IMR-90 (cell line): Measurements from ENCODE around the gene HCN4. TPM values are rescaled to one million over a fixed set of nuclear protein-coding genes. Genes with fewer than 3 reads are reported as not detected.

Source experiments
- ATAC-seq: fragments of 200-7000 bp; cut with Tn5 transposase; 2 replicates; pipeline ENCODE4 v1.9.1; 2020; ENCODE audit warnings: low read depth, mild to moderate bottlenecking, moderate library complexity
- BruUV-seq: library from RNA; stranded (reverse); fragments of 400-500 nt; replicated peaks from 2 replicates; lab custom pipeline; 2021; lab: Mats Ljungman, UMichigan
- CTCF ChIA-PET: fragments of 300-600 bp; formaldehyde crosslinking; extraction: SDS; loops from one replicate; lab custom pipeline; 2021; ENCODE audit warnings: antibody characterized with exemption; lab: Yijun Ruan, JAX
- POLR2A ChIA-PET: fragments of 300-600 bp; sonication (Branson Sonifier 250); formaldehyde crosslinking; loops from one replicate; lab custom pipeline; 2022; ENCODE audit warnings: antibody characterized with exemption; ENCODE audit not compliant: unreplicated experiment; lab: Charles Lee
- DNase-seq: peaks from one replicate; pipeline ENCODE4 v3.0.0; 2013
- H2AFZ ChIP-seq: replicated peaks from 2 replicates; pipeline ENCODE3; 2013; ENCODE audit warnings: low read length, mild to moderate bottlenecking; ENCODE audit not compliant: poor library complexity
- H2AK5ac ChIP-seq: 2 replicates; pipeline ENCODE4 v1.6.1; 2013; ENCODE audit warnings: low read depth, low read length, inconsistent platforms
- H2AK9ac ChIP-seq: replicated peaks from 2 replicates; pipeline ENCODE3; 2013; ENCODE audit warnings: mild to moderate bottlenecking, low read depth, low read length, moderate library complexity; ENCODE audit not compliant: poor library complexity
- H2BK120ac ChIP-seq: 2 replicates; pipeline ENCODE4 v1.6.1; 2013; ENCODE audit warnings: low read depth, low read length, inconsistent platforms
- H2BK15ac ChIP-seq: 3 replicates; pipeline ENCODE4 v1.6.1; 2013; ENCODE audit warnings: low read depth, low read length, inconsistent platforms
- H2BK20ac ChIP-seq: 2 replicates; pipeline ENCODE4 v1.6.1; 2013; ENCODE audit warnings: low read depth, mild to moderate bottlenecking, inconsistent platforms, low read length, moderate library complexity
- H2BK5ac ChIP-seq: 2 replicates; pipeline ENCODE4 v1.6.1; 2013; ENCODE audit warnings: mild to moderate bottlenecking, low read depth, low read length, inconsistent platforms; ENCODE audit not compliant: poor library complexity, severe bottlenecking
- H3K14ac ChIP-seq: replicated peaks from 2 replicates; pipeline ENCODE4 v1.6.1; 2013; ENCODE audit warnings: low read depth, low read length, inconsistent platforms
- H3K18ac ChIP-seq: 2 replicates; pipeline ENCODE4 v1.6.1; 2013; ENCODE audit warnings: low read depth, low read length, control low read depth
- H3K23ac ChIP-seq: 2 replicates; pipeline ENCODE4 v1.6.1; 2013; ENCODE audit warnings: low read depth, low read length, inconsistent platforms
- H3K27ac ChIP-seq: 2 replicates; pipeline ENCODE4 v1.5.1; 2013; ENCODE audit warnings: mild to moderate bottlenecking, control low read depth, low read length; ENCODE audit not compliant: insufficient read depth
- H3K27me3 ChIP-seq: 2 replicates; pipeline ENCODE4 v1.6.1; 2013; ENCODE audit warnings: low read length; ENCODE audit not compliant: control insufficient read depth, insufficient read depth
- H3K36me3 ChIP-seq: 2 replicates; pipeline ENCODE4 v1.6.1; 2013; ENCODE audit warnings: low read length, mixed read lengths; ENCODE audit not compliant: control insufficient read depth, insufficient read depth
- H3K4ac ChIP-seq: 2 replicates; pipeline ENCODE4 v1.6.1; 2013; ENCODE audit warnings: low read depth, low read length, inconsistent platforms
- H3K4me1 ChIP-seq: 2 replicates; pipeline ENCODE4 v1.6.1; 2013; ENCODE audit warnings: low read length, mixed read lengths; ENCODE audit not compliant: control insufficient read depth, insufficient read depth
- H3K4me2 ChIP-seq: 2 replicates; pipeline ENCODE4 v1.6.1; 2013; ENCODE audit warnings: low read depth, mild to moderate bottlenecking, control low read depth, low read length, moderate library complexity
- H3K4me3 ChIP-seq: 2 replicates; pipeline ENCODE4 v1.5.1; 2013; ENCODE audit warnings: low read depth, mild to moderate bottlenecking, control low read depth, low read length, moderate library complexity; ENCODE audit not compliant: insufficient read depth
- H3K56ac ChIP-seq: 2 replicates; pipeline ENCODE4 v1.6.1; 2013; ENCODE audit warnings: low read length, inconsistent platforms; ENCODE audit not compliant: insufficient read depth; ENCODE audit errors: extremely low read depth
- H3K79me1 ChIP-seq, 2 experiments: 2 replicates each; pipeline ENCODE4 v1.6.1; 2013; ENCODE audit warnings: low read length in 2 of 2, inconsistent platforms in 1 of 2, low read depth in 1 of 2
- H3K9ac ChIP-seq: 2 replicates; pipeline ENCODE4 v1.6.1; 2013; ENCODE audit warnings: low read depth, low read length, control low read depth
- H3K9me1 ChIP-seq: 2 replicates; pipeline ENCODE4 v1.6.1; 2013; ENCODE audit warnings: low read length, inconsistent platforms; ENCODE audit not compliant: insufficient read depth
- H3K9me3 ChIP-seq: 2 replicates; pipeline ENCODE4 v1.6.1; 2013; ENCODE audit warnings: low read length; ENCODE audit not compliant: control insufficient read depth, insufficient read depth
- H4K20me1 ChIP-seq: 2 replicates; pipeline ENCODE4 v1.6.1; 2013; ENCODE audit warnings: low read length, inconsistent platforms; ENCODE audit not compliant: insufficient read depth
- H4K5ac ChIP-seq: 2 replicates; pipeline ENCODE4 v1.6.1; 2013; ENCODE audit warnings: mild to moderate bottlenecking, low read depth, low read length, control low read depth
- H4K8ac ChIP-seq, 2 experiments: 2 replicates each; pipeline ENCODE4 v1.6.1; 2013; ENCODE audit warnings: low read depth in 2 of 2, low read length in 2 of 2, control low read depth in 1 of 2, inconsistent platforms in 1 of 2
- H4K91ac ChIP-seq: 2 replicates; pipeline ENCODE4 v1.6.1; 2013; ENCODE audit warnings: low read depth, low read length, inconsistent platforms; ENCODE audit not compliant: insufficient read depth
- BHLHE40 ChIP-seq: fragments of 150-350 bp; IDR thresholded peaks from 2 replicates; pipeline ENCODE4 v1.6.1; 2016; ENCODE audit warnings: mild to moderate bottlenecking, low read depth, low read length
- CHD1 ChIP-seq: IDR thresholded peaks from 2 replicates; pipeline ENCODE4 v1.6.1; 2012; ENCODE audit warnings: low read depth, low read length, improper control_type of control experiment
- FOS ChIP-seq: fragments of 150-350 bp; IDR thresholded peaks from 2 replicates; pipeline ENCODE4 v1.6.1; 2016; ENCODE audit warnings: low read depth, low read length
- MAFK ChIP-seq: IDR thresholded peaks from 2 replicates; pipeline ENCODE4 v1.6.1; 2012; ENCODE audit warnings: low read depth, low read length, improper control_type of control experiment
- MAZ ChIP-seq: IDR thresholded peaks from 2 replicates; pipeline ENCODE4 v1.6.1; 2012; ENCODE audit warnings: low read depth, mild to moderate bottlenecking, low read length, improper control_type of control experiment, moderate library complexity, borderline replicate concordance
- MXI1 ChIP-seq: IDR thresholded peaks from 2 replicates; pipeline ENCODE4 v1.6.1; 2012; ENCODE audit warnings: low read depth, mild to moderate bottlenecking, low read length, moderate library complexity, borderline replicate concordance
- NFE2L2 ChIP-seq: fragments of 150-350 bp; IDR thresholded peaks from 2 replicates; pipeline ENCODE4 v1.6.1; 2016; ENCODE audit warnings: low read depth, mild to moderate bottlenecking, low read length
- POLR2A ChIP-seq: IDR thresholded peaks from 2 replicates; pipeline ENCODE4 v1.6.1; 2012; ENCODE audit warnings: mild to moderate bottlenecking, low read depth, low read length
- RAD21 ChIP-seq: IDR thresholded peaks from 2 replicates; pipeline ENCODE4 v1.6.1; 2012; ENCODE audit warnings: low read length, improper control_type of control experiment
- RCOR1 ChIP-seq: IDR thresholded peaks from 2 replicates; pipeline ENCODE4 v1.6.1; 2012; ENCODE audit warnings: mild to moderate bottlenecking, low read length, improper control_type of control experiment; ENCODE audit not compliant: insufficient replicate concordance
- RFX5 ChIP-seq: IDR thresholded peaks from 2 replicates; pipeline ENCODE4 v1.8.0; 2012; ENCODE audit warnings: low read depth, mild to moderate bottlenecking, low read length, moderate library complexity
- SMC3 ChIP-seq: fragments of 150-350 bp; IDR thresholded peaks from 2 replicates; pipeline ENCODE4 v1.6.1; 2016; ENCODE audit warnings: low read depth, mild to moderate bottlenecking, antibody characterized with exemption, low read length, moderate library complexity
- WGBS, 2 experiments: methylation state at CpG; one replicate each; pipeline versions ENCODE4 v1.1.5 to v1.1.7; 2013; ENCODE audit warnings: missing lambda C conversion rate in 2 of 2; ENCODE audit not compliant: insufficient read length in 1 of 2; ENCODE audit errors: extremely low coverage in 2 of 2; 5-methylcytosine and 5-hydroxymethylcytosine counted together
- dilution Hi-C: fragments of 300-500 bp; cut with HindIII; formaldehyde crosslinking; loops from one replicate; pipeline ENCODE4 v1.14.3; 2018; ENCODE audit warnings: low sequenced_read_pairs; ENCODE audit not compliant: unreplicated experiment
- in situ Hi-C: fragments of 300-500 bp; cut with MboI; formaldehyde crosslinking; loops from 3 replicates; pipeline ENCODE4 v1.14.3; 2019; ENCODE audit warnings: low sequenced_read_pairs, inconsistent platforms, mixed read lengths
- intact Hi-C: fragments of 100-400 bp; cut with micrococcal nuclease; formaldehyde crosslinking; loops from 2 replicates; pipeline ENCODE4 v1.10.0; 2022
- polyA plus RNA-seq, 3 experiments: library from polyadenylated mRNA; depleted of rRNA; stranded (reverse); fragments of >200 nt; gene quantifications; 2 replicates each; pipeline ENCODE4 v1.2.3, GENCODE V29; 2012; ENCODE audit warnings: low replicate concordance in 1 of 3
- total RNA-seq: library from RNA; depleted of rRNA; stranded (reverse); fragments of >200 nt; gene quantifications from 2 replicates; pipeline ENCODE4 v1.2.3, GENCODE V29; 2012
- TF ChIP-seq, protein P1 (sequence below): fragments of 150-350 bp; IDR thresholded peaks from 2 replicates; pipeline ENCODE4 v1.6.1; 2017; ENCODE audit warnings: mild to moderate bottlenecking, antibody characterized with exemption, low read length, low read depth
- TF ChIP-seq, protein P2 (sequence below): conservative IDR thresholded peaks from 2 replicates; pipeline ENCODE4 v1.5.1; 2012; ENCODE audit warnings: mild to moderate bottlenecking, low read depth, low read length, improper control_type of control experiment
- TF ChIP-seq, protein P3 (sequence below): fragments of 150-350 bp; IDR thresholded peaks from 2 replicates; pipeline ENCODE4 v1.6.1; 2016; ENCODE audit warnings: low read depth, mild to moderate bottlenecking, low read length, moderate library complexity, borderline replicate concordance

Gene HCN4
- total and polyA plus RNA-seq, 2 of the 4 experiments (the other 2 are of a cell fraction) = not detected

DNA sequence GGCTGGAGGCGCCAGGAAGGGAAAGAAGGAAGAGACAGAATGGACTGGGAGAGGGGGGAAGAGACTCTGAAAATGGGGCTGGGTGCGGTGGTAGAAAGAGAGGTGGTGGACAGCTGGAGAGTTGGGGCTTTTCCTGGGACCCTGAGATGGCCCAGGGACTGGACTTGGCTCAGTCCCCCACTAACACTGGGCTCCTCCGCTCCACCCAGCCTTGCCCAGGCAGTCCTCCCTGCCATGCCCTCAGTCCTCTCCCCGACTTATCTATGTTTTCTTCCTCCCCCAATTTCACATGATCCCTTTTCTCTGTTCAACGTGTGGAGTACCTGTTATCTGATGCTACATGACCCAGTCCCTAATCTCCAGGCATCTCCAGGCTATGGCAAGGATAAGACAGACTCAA lies 6.3 kb upstream of the HCN4 start:
- BruUV-seq = no TSS peak
- no peak overlapping the region for H2BK20ac ChIP-seq
- no peak overlapping the region for H2BK120ac ChIP-seq
- no peaks in the 10 kb centered on the region for H3K9me1 ChIP-seq
- DNase-seq = no peak
- 25% methylated on average over 2 of the region's 5 CpGs; no CpG with 5 or more reads in 1 of the 2 experiments for WGBS, 2 experiments
- H3K4me2 ChIP-seq = no peak overlapping the region
- no peak overlapping the region for H3K4me3 ChIP-seq
- H2AK9ac ChIP-seq = no peak overlapping the region
- TF ChIP-seq RAD21 = no peak
- TF ChIP-seq, protein P1, sequence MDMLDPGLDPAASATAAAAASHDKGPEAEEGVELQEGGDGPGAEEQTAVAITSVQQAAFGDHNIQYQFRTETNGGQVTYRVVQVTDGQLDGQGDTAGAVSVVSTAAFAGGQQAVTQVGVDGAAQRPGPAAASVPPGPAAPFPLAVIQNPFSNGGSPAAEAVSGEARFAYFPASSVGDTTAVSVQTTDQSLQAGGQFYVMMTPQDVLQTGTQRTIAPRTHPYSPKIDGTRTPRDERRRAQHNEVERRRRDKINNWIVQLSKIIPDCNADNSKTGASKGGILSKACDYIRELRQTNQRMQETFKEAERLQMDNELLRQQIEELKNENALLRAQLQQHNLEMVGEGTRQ = no peak
- no peak for TF ChIP-seq NFE2L2
- no peak for TF ChIP-seq MXI1
- TF ChIP-seq MAFK = no peak
- no peak for TF ChIP-seq RFX5
- TF ChIP-seq SMC3 = no peak
- TF ChIP-seq, protein P2, sequence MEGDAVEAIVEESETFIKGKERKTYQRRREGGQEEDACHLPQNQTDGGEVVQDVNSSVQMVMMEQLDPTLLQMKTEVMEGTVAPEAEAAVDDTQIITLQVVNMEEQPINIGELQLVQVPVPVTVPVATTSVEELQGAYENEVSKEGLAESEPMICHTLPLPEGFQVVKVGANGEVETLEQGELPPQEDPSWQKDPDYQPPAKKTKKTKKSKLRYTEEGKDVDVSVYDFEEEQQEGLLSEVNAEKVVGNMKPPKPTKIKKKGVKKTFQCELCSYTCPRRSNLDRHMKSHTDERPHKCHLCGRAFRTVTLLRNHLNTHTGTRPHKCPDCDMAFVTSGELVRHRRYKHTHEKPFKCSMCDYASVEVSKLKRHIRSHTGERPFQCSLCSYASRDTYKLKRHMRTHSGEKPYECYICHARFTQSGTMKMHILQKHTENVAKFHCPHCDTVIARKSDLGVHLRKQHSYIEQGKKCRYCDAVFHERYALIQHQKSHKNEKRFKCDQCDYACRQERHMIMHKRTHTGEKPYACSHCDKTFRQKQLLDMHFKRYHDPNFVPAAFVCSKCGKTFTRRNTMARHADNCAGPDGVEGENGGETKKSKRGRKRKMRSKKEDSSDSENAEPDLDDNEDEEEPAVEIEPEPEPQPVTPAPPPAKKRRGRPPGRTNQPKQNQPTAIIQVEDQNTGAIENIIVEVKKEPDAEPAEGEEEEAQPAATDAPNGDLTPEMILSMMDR = no peak
- TF ChIP-seq CHD1 = no peak
- TF ChIP-seq RCOR1 = no peak
- no peak for TF ChIP-seq FOS
- TF ChIP-seq MAZ = no peak
- TF ChIP-seq, protein P3, sequence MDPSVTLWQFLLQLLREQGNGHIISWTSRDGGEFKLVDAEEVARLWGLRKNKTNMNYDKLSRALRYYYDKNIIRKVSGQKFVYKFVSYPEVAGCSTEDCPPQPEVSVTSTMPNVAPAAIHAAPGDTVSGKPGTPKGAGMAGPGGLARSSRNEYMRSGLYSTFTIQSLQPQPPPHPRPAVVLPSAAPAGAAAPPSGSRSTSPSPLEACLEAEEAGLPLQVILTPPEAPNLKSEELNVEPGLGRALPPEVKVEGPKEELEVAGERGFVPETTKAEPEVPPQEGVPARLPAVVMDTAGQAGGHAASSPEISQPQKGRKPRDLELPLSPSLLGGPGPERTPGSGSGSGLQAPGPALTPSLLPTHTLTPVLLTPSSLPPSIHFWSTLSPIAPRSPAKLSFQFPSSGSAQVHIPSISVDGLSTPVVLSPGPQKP = no peak
- no peak for TF ChIP-seq BHLHE40
- TF ChIP-seq POLR2A = no peak
- H3K18ac ChIP-seq = no peak overlapping the region
- H2BK15ac ChIP-seq = no peak overlapping the region
- dilution Hi-C loops = no loop called here
- no peak overlapping the region for H3K9ac ChIP-seq
- H3K27ac ChIP-seq = no peak overlapping the region
- CTCF ChIA-PET = no interaction called here
- in situ Hi-C loops = no loop called here
- no peak overlapping the region for H3K56ac ChIP-seq
- no peak overlapping the region for H4K91ac ChIP-seq
- no peak overlapping the region for H3K14ac ChIP-seq
- H4K20me1 ChIP-seq = no peaks in the 10 kb centered on the region; the same call in 1 of the 2 replicates
- no peak for ATAC-seq
- H2BK5ac ChIP-seq = no peak overlapping the region
- no peak overlapping the region for H2AFZ ChIP-seq
- H3K36me3 ChIP-seq = no peaks in the 10 kb centered on the region
- intact Hi-C loops = no loop called here
- no peaks in the 10 kb centered on the region for H3K79me1 ChIP-seq
- no peak overlapping the region for H4K8ac ChIP-seq
- POLR2A ChIA-PET = no interaction called here
- no peaks in the 10 kb centered on the region for H3K4me1 ChIP-seq
- no peak overlapping the region for H3K23ac ChIP-seq
- no peak overlapping the region for H4K5ac ChIP-seq
- no peak overlapping the region for H2AK5ac ChIP-seq
- H3K4ac ChIP-seq = no peak overlapping the region
- peaks cover 67% of the 10 kb centered on the region for H3K27me3 ChIP-seq
- no peaks in the 10 kb centered on the region for H3K9me3 ChIP-seq
